WTC11 (cell line): ENCODE results near the gene TAF4.

Experiments used
- ARID4B ChIP-seq: sonication (generic); formaldehyde crosslinking; IDR thresholded peaks from 2 replicates; pipeline ENCODE4 v1.8.0; 2023; ENCODE audit warnings: missing genetic modification reagents, mild to moderate bottlenecking, borderline replicate concordance
- CREB1 ChIP-seq: sonication (generic); formaldehyde crosslinking; IDR thresholded peaks from 2 replicates; pipeline ENCODE4 v1.8.0; 2023; ENCODE audit warnings: mild to moderate bottlenecking, missing genetic modification reagents
- CTCF ChIP-seq: fragments of 200-600 bp; IDR thresholded peaks from 2 replicates; pipeline ENCODE4 v1.8.0; 2022; ENCODE audit warnings: antibody characterized with exemption
- E2F1 ChIP-seq: sonication (generic); formaldehyde crosslinking; IDR thresholded peaks from 2 replicates; pipeline ENCODE4 v1.8.0; 2022; ENCODE audit warnings: mild to moderate bottlenecking, missing genetic modification reagents
- ELF4 ChIP-seq: sonication (generic); formaldehyde crosslinking; IDR thresholded peaks from 2 replicates; pipeline ENCODE4 v1.8.1; 2022; ENCODE audit warnings: low read depth, mild to moderate bottlenecking, moderate library complexity, missing genetic modification reagents
- EMX1 ChIP-seq: fragments of 250-450 bp; sonication (Bioruptor Pico); IDR thresholded peaks from 2 replicates; pipeline ENCODE4 v1.8.0; 2021; ENCODE audit warnings: mild to moderate bottlenecking
- GABPB1 ChIP-seq: sonication (generic); formaldehyde crosslinking; IDR thresholded peaks from 2 replicates; pipeline ENCODE4 v1.8.1; 2023; ENCODE audit warnings: mild to moderate bottlenecking, missing genetic modification reagents
- GRHL2 ChIP-seq: fragments of 250-450 bp; sonication (Bioruptor Pico); IDR thresholded peaks from 2 replicates; pipeline ENCODE4 v1.8.0; 2022; ENCODE audit warnings: mild to moderate bottlenecking, moderate library complexity; ENCODE audit not compliant: insufficient replicate concordance, severe bottlenecking
- HMGXB4 ChIP-seq: sonication (generic); formaldehyde crosslinking; IDR thresholded peaks from 2 replicates; pipeline ENCODE4 v1.8.1; 2023; ENCODE audit warnings: mild to moderate bottlenecking, moderate library complexity, missing genetic modification reagents
- MAX ChIP-seq: sonication (generic); formaldehyde crosslinking; IDR thresholded peaks from 2 replicates; pipeline ENCODE4 v1.8.0; 2022; ENCODE audit warnings: mild to moderate bottlenecking, missing genetic modification reagents
- PREB ChIP-seq: sonication (generic); formaldehyde crosslinking; IDR thresholded peaks from 2 replicates; pipeline ENCODE4 v1.8.1; 2022; ENCODE audit warnings: mild to moderate bottlenecking, missing genetic modification reagents, moderate library complexity, borderline replicate concordance
- ZNF423 ChIP-seq: fragments of 250-450 bp; sonication (Bioruptor Pico); IDR thresholded peaks from 2 replicates; pipeline ENCODE4 v2.1.2; 2022; ENCODE audit warnings: mild to moderate bottlenecking, moderate library complexity
- ZSCAN18 ChIP-seq: fragments of 250-450 bp; sonication (Bioruptor Pico); IDR thresholded peaks from 2 replicates; pipeline ENCODE4 v2.1.2; 2022; ENCODE audit warnings: mild to moderate bottlenecking, moderate library complexity

- no peak for TF ChIP-seq E2F1 (CRISPR knock-in tag)
- TF ChIP-seq CTCF, result no peak
- TF ChIP-seq EMX1 (CRISPR knock-in tag), result no peak
- TF ChIP-seq ZSCAN18 (CRISPR knock-in tag), result no peak
- TF ChIP-seq HMGXB4, result no peak
- no peak for TF ChIP-seq GABPB1 (CRISPR knock-in tag)
- no peak for TF ChIP-seq PREB
- no peak for TF ChIP-seq GRHL2 (CRISPR knock-in tag)
- TF ChIP-seq CREB1 (CRISPR knock-in tag), result no peak
- TF ChIP-seq MAX (CRISPR knock-in tag), result no peak
- no peak for TF ChIP-seq ELF4
- no peak for TF ChIP-seq ARID4B
- TF ChIP-seq ZNF423 (CRISPR knock-in tag), result no peak
Observed at GRCh38 chr20:62060631-62061541, 4.8 kb downstream of the TAF4 start.
